ENCODE data around the gene SCYL1.
A peak's percentile ranks its signal among the peaks of the same experiment; 100 is the strongest.

Gene SCYL1

GRCh38 chr11:65576232-65576866 lies 51.5 kb downstream of the SCYL1 start:
- H3K36me3 ChIP-seq (replicated peaks; ENCODE audit: low read depth, low read length) = peaks cover 10% of the 10 kb centered on the region
- no peak overlapping the region for H2AFZ ChIP-seq (ENCODE audit: low read depth, low read length)
- H3K4me1 ChIP-seq (ENCODE audit: low read length) = peaks cover 46% of the 10 kb centered on the region
- H3K4me2 ChIP-seq (ENCODE audit: low read length) = peak overlapping the region; percentile 98
- peaks cover 12% of the 10 kb centered on the region for H4K20me1 ChIP-seq (ENCODE audit: insufficient read depth, low read length)
- H3K27ac ChIP-seq (ENCODE audit: low read length) = peak overlapping the region; percentile 13; the same call in 1 of the 2 replicates
- peak overlapping the region; percentile 81 for H3K4me3 ChIP-seq (ENCODE audit: low read length)
- peak overlapping the region; percentile 87 for H3K9ac ChIP-seq (ENCODE audit: low read length)
- H3K27me3 ChIP-seq (ENCODE audit: low read depth, low read length) = no peaks in the 10 kb centered on the region
- no peak for TF ChIP-seq CTCF (IDR thresholded peaks at IDR 0.05; ENCODE audit: low read depth, low read length)
- no peak for TF ChIP-seq EZH2phosphoT487 (IDR thresholded peaks at IDR 0.05; ENCODE audit: low read depth)
- peaks cover 32% of the 10 kb centered on the region for H3K79me2 ChIP-seq (ENCODE audit: low read length)
- H3K9me3 ChIP-seq (ENCODE audit: insufficient read depth, low read length) = no peaks in the 10 kb centered on the region

- Histone ChIP-seq H4K20me1 (ENCODE audit: insufficient read depth, low read length) (peaks cover 5% of the 10 kb centered on the region; the same call in 1 of the 2 replicates), H3K27ac (ENCODE audit: low read length) (peak overlapping the region; percentile 8), H3K9me3 (ENCODE audit: insufficient read depth, low read length) (no peaks in the 10 kb centered on the region), H3K9ac (ENCODE audit: low read length) (peak overlapping the region; percentile 87), H3K79me2 (ENCODE audit: low read length) (peaks cover 24% of the 10 kb centered on the region), H2AFZ (ENCODE audit: low read depth, low read length) (no peak overlapping the region), H3K4me2 (ENCODE audit: low read length) (peak overlapping the region; percentile 98), H3K27me3 (ENCODE audit: low read depth, low read length) (no peaks in the 10 kb centered on the region), H3K36me3 (replicated peaks; ENCODE audit: low read depth, low read length) (peaks cover 13% of the 10 kb centered on the region), H3K4me1 (ENCODE audit: low read length) (peaks cover 38% of the 10 kb centered on the region), H3K4me3 (ENCODE audit: low read length) (peak overlapping the region; percentile 81)
- TF ChIP-seq EZH2phosphoT487 (IDR thresholded peaks at IDR 0.05; ENCODE audit: low read depth) (no peak), CTCF (IDR thresholded peaks at IDR 0.05; ENCODE audit: low read depth, low read length) (no peak)
These were observed 52.2 kb downstream of the SCYL1 start for GRCh38 chr11:65576867-65577755.

GRCh38 chr11:65577756-65578109 lies 52.9 kb downstream of the SCYL1 start:
- Histone ChIP-seq H3K27ac (ENCODE audit: low read length) (peak overlapping the region; percentile 8; the same call in 1 of the 2 replicates), H3K27me3 (ENCODE audit: low read depth, low read length) (no peaks in the 10 kb centered on the region), H3K4me1 (ENCODE audit: low read length) (peaks cover 38% of the 10 kb centered on the region), H4K20me1 (ENCODE audit: insufficient read depth, low read length) (peaks cover 5% of the 10 kb centered on the region; the same call in 1 of the 2 replicates), H3K79me2 (ENCODE audit: low read length) (peaks cover 23% of the 10 kb centered on the region), H2AFZ (ENCODE audit: low read depth, low read length) (no peak overlapping the region), H3K4me3 (ENCODE audit: low read length) (peak overlapping the region; percentile 81), H3K36me3 (replicated peaks; ENCODE audit: low read depth, low read length) (peaks cover 13% of the 10 kb centered on the region), H3K9ac (ENCODE audit: low read length) (peak overlapping the region; percentile 87), H3K4me2 (ENCODE audit: low read length) (peak overlapping the region; percentile 98), H3K9me3 (ENCODE audit: insufficient read depth, low read length) (no peaks in the 10 kb centered on the region)
- TF ChIP-seq CTCF (IDR thresholded peaks at IDR 0.05; ENCODE audit: low read depth, low read length) (no peak), EZH2phosphoT487 (IDR thresholded peaks at IDR 0.05; ENCODE audit: low read depth) (no peak)

GRCh38 chr11:65578134-65578533 lies 53.3 kb downstream of the SCYL1 start:
- H3K27me3 ChIP-seq (ENCODE audit: low read depth, low read length) = no peaks in the 10 kb centered on the region
- no peaks in the 10 kb centered on the region for H3K9me3 ChIP-seq (ENCODE audit: insufficient read depth, low read length)
- H3K27ac ChIP-seq (ENCODE audit: low read length) = no peak overlapping the region
- peaks cover 2% of the 10 kb centered on the region; the same call in 1 of the 2 replicates for H4K20me1 ChIP-seq (ENCODE audit: insufficient read depth, low read length)
- TF ChIP-seq EZH2phosphoT487 (IDR thresholded peaks at IDR 0.05; ENCODE audit: low read depth) = no peak
- no peak for TF ChIP-seq CTCF (IDR thresholded peaks at IDR 0.05; ENCODE audit: low read depth, low read length)
- no peak overlapping the region for H2AFZ ChIP-seq (ENCODE audit: low read depth, low read length)
- peaks cover 35% of the 10 kb centered on the region for H3K4me1 ChIP-seq (ENCODE audit: low read length)
- peaks cover 19% of the 10 kb centered on the region for H3K79me2 ChIP-seq (ENCODE audit: low read length)
- H3K4me2 ChIP-seq (ENCODE audit: low read length) = peak overlapping the region; percentile 98
- peaks cover 13% of the 10 kb centered on the region for H3K36me3 ChIP-seq (replicated peaks; ENCODE audit: low read depth, low read length)
- H3K9ac ChIP-seq (ENCODE audit: low read length) = peak overlapping the region; percentile 87; the same call in 1 of the 2 replicates
- H3K4me3 ChIP-seq (ENCODE audit: low read length) = no peak overlapping the region

Measured in OCI-LY3 (cell line).